ENCODE data around the gene UPP2. TPM values are rescaled to one million over a fixed set of nuclear protein-coding genes. Genes with fewer than 3 reads are reported as not detected.
A peak's percentile ranks its signal among the peaks of the same experiment; 100 is the strongest.

The UPP2 gene
- total RNA-seq (2014; rRNA removed; shearing (Covaris generic)): not detected in 2 replicates
- not detected in 2 replicates for polyA plus RNA-seq (2015; cell fraction: cytosol; rRNA removed)
- not detected in 2 replicates for polyA plus RNA-seq (2015; cell fraction: nucleus; rRNA removed)

DNA sequence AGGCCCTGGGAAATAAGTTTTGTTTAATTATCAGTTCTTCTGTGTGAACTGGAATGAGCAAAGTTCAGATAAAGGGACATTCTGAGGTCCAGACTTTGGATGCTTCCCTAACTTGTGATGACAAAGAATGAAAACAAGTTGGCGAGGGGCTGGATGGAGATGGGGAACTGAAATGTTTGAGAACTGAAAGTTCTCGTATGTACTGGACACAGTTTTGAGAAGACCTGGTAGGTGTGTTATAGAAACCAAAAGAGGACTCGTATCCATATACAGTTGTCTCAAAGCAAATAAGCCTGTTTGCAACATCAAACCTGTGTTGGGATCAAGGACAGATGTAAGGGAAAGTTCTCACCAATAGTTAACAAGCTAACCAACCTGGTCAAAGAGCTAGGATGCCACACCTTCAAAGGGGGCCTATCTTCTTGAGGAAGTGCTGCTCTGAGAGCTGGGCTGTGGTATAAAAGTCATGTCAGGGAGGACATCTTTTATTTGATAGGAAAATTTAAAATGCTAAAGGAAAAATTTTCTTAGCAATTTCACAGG is at the start of gene UPP2:
Gene UPP2 (plus strand): TSS at position 493 of the 543 bp plus-strand sequence. CDS start 188 bp downstream, outside the sequence.
- in situ Hi-C loops (cut with HindIII; ENCODE audit: low pct_unique_long_range_greater_than_20kb, low sequenced_read_pairs): no loop called here
- no peak for DNase-seq (ENCODE audit: low read depth, low spot score)

- no peak for DNase-seq (ENCODE audit: low read depth, low spot score)
- in situ Hi-C loops (cut with HindIII; ENCODE audit: low pct_unique_long_range_greater_than_20kb, low sequenced_read_pairs): no loop called here
Measured at GRCh38 chr2:158052761-158053160, 48.9 kb upstream of the UPP2 start.

GRCh38 chr2:158056875-158057274 is 44.8 kb upstream of the UPP2 start:
- in situ Hi-C loops (cut with HindIII; ENCODE audit: low pct_unique_long_range_greater_than_20kb, low sequenced_read_pairs): no loop called here
- DNase-seq (ENCODE audit: low read depth, low spot score): no peak

DNA sequence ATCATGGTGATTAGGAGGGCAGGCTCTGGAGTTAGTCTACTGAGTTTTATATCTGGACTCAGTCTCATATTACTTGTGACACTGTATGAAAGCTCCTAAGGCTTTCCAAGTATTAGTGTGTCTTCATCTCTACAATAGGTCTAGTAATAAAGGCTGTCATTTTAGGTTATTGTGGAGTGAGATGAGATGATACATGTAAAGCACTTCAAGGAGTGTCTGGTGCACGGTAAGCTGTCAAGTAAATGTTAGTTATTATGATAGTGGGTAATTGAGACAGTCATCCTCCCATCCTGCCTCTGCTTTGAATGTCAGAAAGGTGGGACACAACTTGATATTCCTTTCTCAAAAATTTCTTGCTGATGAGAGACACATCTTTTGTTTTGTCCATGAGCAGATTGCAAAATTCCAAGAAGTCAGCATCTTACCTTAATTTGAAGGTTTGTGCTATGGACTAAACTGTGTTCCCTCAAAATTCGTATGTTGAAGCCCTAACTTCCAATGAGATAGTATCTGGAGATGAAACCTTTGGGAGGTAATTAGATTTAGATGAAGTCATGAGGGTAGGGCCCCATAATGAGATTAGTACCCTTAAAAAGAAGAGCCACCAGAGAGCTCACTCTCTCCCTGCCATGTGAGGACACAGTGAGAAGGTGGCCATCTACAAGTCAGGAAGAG is 41.4 kb upstream of the UPP2 start:
- no peak for DNase-seq (ENCODE audit: low read depth, low spot score)
- in situ Hi-C loops (cut with HindIII; ENCODE audit: low pct_unique_long_range_greater_than_20kb, low sequenced_read_pairs): no loop called here

GRCh38 chr2:158060835-158061435 is 40.7 kb upstream of the UPP2 start:
- DNase-seq (ENCODE audit: low read depth, low spot score): peak; percentile 21
- in situ Hi-C loops (cut with HindIII; ENCODE audit: low pct_unique_long_range_greater_than_20kb, low sequenced_read_pairs): no loop called here

DNA sequence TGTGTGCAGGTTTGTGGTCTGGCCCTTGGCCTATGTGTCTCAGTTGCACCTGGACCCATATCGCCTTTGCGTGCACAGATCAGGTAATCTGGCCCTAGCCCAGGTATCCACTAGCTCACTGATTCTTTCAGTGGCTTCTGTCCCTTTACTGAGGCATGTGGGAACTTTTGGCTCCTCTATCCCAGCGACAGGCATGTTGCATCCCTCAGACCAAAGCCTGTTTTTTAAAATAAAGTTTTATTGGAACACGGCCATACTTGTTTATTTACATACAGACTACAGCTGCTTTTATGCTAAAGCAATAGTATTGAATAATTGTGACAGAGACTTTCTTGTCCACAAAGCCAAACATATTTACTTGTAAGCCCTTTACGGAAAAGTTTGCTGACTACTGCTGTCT is 39.9 kb upstream of the UPP2 start:
- in situ Hi-C loops (cut with HindIII; ENCODE audit: low pct_unique_long_range_greater_than_20kb, low sequenced_read_pairs): no loop called here
- no peak for DNase-seq (ENCODE audit: low read depth, low spot score)

DNA sequence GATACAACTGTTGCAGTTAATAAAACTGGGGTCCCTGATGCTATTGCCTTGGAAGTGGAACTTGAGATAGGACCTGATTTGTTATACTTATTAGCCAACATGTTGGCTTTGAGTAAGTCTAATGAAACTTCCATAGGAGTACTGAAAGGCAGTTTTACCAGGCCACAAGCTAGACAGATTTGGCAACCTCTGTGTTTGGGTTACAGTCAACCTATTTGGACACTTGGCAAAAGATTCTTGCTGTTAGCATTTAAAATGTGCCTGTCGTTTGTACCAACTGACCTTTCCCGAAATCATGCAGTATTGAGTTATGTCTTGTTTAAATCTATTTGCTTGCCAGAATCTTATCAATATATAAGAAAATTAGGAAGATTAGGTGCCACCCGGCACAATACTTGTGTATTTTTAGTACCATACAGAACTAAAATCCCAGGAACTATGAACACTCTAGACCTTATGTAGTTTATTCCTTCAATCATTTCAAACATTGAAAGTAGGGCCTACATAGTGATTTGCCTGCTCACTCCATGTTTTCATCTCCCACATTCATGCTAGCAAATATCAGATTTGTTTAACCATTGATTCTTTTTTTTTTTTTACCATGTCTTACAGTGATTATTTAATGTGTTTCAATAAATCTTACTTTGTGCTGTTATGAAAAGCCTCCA is 35.5 kb upstream of the UPP2 start:
- in situ Hi-C loops (cut with HindIII; ENCODE audit: low pct_unique_long_range_greater_than_20kb, low sequenced_read_pairs): no loop called here
- no peak for DNase-seq (ENCODE audit: low read depth, low spot score)

- no peak for DNase-seq (ENCODE audit: low read depth, low spot score)
- in situ Hi-C loops (cut with HindIII; ENCODE audit: low pct_unique_long_range_greater_than_20kb, low sequenced_read_pairs): no loop called here
Measured at GRCh38 chr2:158071018-158071417, 30.7 kb upstream of the UPP2 start.

GRCh38 chr2:158072361-158072760 is 29.3 kb upstream of the UPP2 start:
- in situ Hi-C loops (cut with HindIII; ENCODE audit: low pct_unique_long_range_greater_than_20kb, low sequenced_read_pairs): no loop called here
- no peak for DNase-seq (ENCODE audit: low read depth, low spot score)

GRCh38 chr2:158079672-158080071 is 22.0 kb upstream of the UPP2 start:
- in situ Hi-C loops (cut with HindIII; ENCODE audit: low pct_unique_long_range_greater_than_20kb, low sequenced_read_pairs): no loop called here
- peak; percentile 68 for DNase-seq (ENCODE audit: low read depth, low spot score)

DNA sequence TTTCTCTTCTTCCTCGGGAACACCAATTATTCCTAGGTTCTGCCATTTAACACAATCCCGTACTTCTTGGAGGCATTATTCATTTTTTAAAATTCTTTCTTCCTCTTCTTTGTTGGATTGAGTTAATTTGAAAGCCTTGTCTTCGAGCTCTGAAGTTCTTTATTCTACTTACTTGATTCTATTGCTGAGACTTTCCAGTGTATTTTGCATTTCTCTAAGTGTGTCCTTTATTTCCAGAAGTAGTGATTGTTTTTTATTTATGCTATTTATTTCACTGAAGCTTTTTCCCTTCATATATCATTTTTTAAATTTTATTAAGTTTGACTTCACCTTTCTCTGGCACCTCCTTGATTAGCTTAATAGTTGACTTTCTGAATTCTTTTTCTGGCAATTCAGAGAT is 13.6 kb upstream of the UPP2 start:
- in situ Hi-C loops (cut with HindIII; ENCODE audit: low pct_unique_long_range_greater_than_20kb, low sequenced_read_pairs): no loop called here
- DNase-seq (ENCODE audit: low read depth, low spot score): no peak

- no peak for DNase-seq (ENCODE audit: low read depth, low spot score)
- in situ Hi-C loops (cut with HindIII; ENCODE audit: low pct_unique_long_range_greater_than_20kb, low sequenced_read_pairs): no loop called here
Measured at GRCh38 chr2:158089322-158089721, 12.4 kb upstream of the UPP2 start.

DNA sequence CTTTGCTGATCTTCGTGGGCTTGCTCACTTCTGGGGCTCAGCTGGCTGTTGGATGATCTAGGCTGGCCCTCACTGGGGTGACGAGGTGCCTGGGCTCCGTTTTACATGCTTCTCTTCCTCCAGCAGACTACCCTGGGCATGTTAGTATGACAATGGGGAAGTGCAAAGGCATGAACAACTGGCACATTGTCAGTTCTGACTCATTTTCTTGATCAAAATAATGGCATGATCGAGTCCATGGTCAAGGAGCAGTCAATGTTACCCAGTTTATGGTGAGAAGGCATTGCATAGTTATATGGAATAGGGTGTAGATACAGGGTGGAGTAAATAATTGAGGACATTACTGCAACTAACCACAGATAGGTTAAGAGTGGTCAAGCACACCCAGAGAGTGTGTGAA is 10.0 kb upstream of the UPP2 start:
- in situ Hi-C loops (cut with HindIII; ENCODE audit: low pct_unique_long_range_greater_than_20kb, low sequenced_read_pairs): no loop called here
- no peak for DNase-seq (ENCODE audit: low read depth, low spot score)

DNA sequence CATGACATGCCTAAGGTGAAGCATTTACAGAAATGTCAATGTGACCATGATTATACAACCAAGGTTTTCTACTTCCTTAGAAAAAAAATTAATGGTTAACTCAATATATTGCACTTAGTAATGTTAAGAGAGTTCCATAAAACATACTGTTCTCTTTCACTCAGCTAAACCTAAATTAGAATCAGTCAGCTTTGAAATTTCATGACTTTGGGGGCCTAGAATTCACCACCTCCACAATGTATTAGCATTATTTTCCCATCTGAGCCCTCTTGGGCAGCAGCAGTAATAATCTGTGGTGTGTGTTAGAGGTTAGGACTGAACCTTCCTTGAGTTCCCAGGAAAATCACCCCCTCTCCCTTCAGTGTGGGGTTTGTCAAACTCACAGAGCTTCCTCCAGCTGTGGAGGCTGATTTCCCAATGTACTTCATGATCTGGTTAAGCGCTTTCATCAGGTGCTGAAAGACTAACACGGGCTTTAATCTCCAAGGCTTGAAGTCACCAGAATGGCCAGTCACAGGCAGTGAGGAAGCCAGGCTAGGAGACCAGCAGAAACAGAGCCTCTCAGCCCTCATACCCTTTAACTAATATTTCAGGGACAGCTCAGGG is 7.1 kb upstream of the UPP2 start:
- no peak for DNase-seq (ENCODE audit: low read depth, low spot score)
- in situ Hi-C loops (cut with HindIII; ENCODE audit: low pct_unique_long_range_greater_than_20kb, low sequenced_read_pairs): no loop called here

- DNase-seq (ENCODE audit: low read depth, low spot score): no peak
- in situ Hi-C loops (cut with HindIII; ENCODE audit: low pct_unique_long_range_greater_than_20kb, low sequenced_read_pairs): no loop called here
Measured at GRCh38 chr2:158095269-158095668, 6.4 kb upstream of the UPP2 start.

DNA sequence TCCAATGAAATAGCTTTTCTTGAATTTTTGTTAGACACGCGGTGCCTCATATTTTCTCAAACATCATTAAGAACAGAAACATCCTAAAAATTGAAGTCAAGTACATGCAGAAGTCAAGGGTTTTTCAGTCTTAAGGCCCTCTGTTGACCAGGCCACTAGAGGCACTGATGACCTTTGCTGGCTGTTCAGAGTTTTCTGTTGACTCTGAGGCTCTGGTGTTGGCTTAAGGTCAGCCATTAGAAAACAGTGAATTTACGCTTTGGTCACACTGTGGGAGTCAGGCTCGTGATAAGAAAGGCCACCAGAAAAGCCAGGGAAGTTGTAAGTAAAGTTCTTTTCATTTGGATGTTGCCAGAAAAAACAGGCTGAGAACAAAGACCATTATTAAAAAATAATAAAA is 5.8 kb upstream of the UPP2 start:
- in situ Hi-C loops (cut with HindIII; ENCODE audit: low pct_unique_long_range_greater_than_20kb, low sequenced_read_pairs): no loop called here
- DNase-seq (ENCODE audit: low read depth, low spot score): peak; percentile 6

GRCh38 chr2:158097481-158097880 is 4.2 kb upstream of the UPP2 start:
- in situ Hi-C loops (cut with HindIII; ENCODE audit: low pct_unique_long_range_greater_than_20kb, low sequenced_read_pairs): no loop called here
- DNase-seq (ENCODE audit: low read depth, low spot score): no peak

DNA sequence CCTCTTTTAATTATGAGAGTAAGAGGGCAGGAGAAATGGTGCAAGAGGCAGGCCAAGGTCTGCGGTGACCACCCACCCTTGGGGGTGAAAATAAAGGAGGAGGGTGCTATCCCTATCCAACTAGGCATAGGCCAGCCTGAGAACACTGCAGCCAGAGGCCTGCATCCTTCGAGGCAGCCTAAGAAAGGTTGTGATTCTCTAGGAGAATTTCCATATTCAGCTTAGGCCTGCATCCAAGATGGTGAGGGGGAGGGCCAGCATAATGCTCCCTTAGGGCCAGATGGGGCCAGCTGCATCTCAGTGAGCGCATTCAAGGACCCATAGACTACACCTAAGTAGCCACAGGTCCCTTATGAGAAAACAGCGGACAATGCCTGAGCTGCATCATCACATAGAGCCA is 3.5 kb upstream of the UPP2 start:
- in situ Hi-C loops (cut with HindIII; ENCODE audit: low pct_unique_long_range_greater_than_20kb, low sequenced_read_pairs): no loop called here
- no peak for DNase-seq (ENCODE audit: low read depth, low spot score)
